NCI-H146 (cell line): ENCODE results near the gene HECTD4.

Experiments
- DNase-seq: peaks from one replicate; lab custom pipeline; 2025; lab: John Stamatoyannopoulos, UW

Gene HECTD4

GRCh38 chr12:112322441-112322840, 59.8 kb downstream of the HECTD4 start:
- DNase-seq: no peak

GRCh38 chr12:112321245-112321644, 61.0 kb downstream of the HECTD4 start:
- no peak for DNase-seq

GRCh38 chr12:112319395-112319794, 62.8 kb downstream of the HECTD4 start:
- no peak for DNase-seq

- no peak for DNase-seq
These were observed 64.8 kb downstream of the HECTD4 start for GRCh38 chr12:112317481-112317880.

- DNase-seq: no peak
These were observed 67.2 kb downstream of the HECTD4 start for GRCh38 chr12:112314981-112315380.

GRCh38 chr12:112309797-112310196, 72.4 kb downstream of the HECTD4 start:
- no peak for DNase-seq

GRCh38 chr12:112308652-112309051, 73.6 kb downstream of the HECTD4 start:
- DNase-seq: no peak

GRCh38 chr12:112308161-112308560, 74.1 kb downstream of the HECTD4 start:
- no peak for DNase-seq

GRCh38 chr12:112307317-112308011, 74.8 kb downstream of the HECTD4 start:
- DNase-seq: no peak

- DNase-seq: no peak
These were observed 76.3 kb downstream of the HECTD4 start for GRCh38 chr12:112305951-112306350.

- DNase-seq: no peak
These were observed 77.8 kb downstream of the HECTD4 start for GRCh38 chr12:112304436-112304835.

GRCh38 chr12:112303799-112304198, 78.4 kb downstream of the HECTD4 start:
- no peak for DNase-seq

GRCh38 chr12:112303004-112303403, 79.2 kb downstream of the HECTD4 start:
- DNase-seq: no peak

- no peak for DNase-seq
These were observed 82.5 kb downstream of the HECTD4 start for GRCh38 chr12:112299704-112300103.

- DNase-seq: no peak
These were observed 85.0 kb downstream of the HECTD4 start for GRCh38 chr12:112297188-112297587.

GRCh38 chr12:112296183-112296582, 86.0 kb downstream of the HECTD4 start:
- no peak for DNase-seq

- DNase-seq: no peak
These were observed 87.4 kb downstream of the HECTD4 start for GRCh38 chr12:112294793-112295192.

GRCh38 chr12:112288638-112289037, 93.6 kb downstream of the HECTD4 start:
- no peak for DNase-seq

- peak; percentile 57 for DNase-seq
These were observed 96.4 kb downstream of the HECTD4 start for GRCh38 chr12:112285600-112286401.

GRCh38 chr12:112283546-112283945, 98.7 kb downstream of the HECTD4 start:
- DNase-seq: no peak

GRCh38 chr12:112282920-112283319, 99.3 kb downstream of the HECTD4 start:
- no peak for DNase-seq

GRCh38 chr12:112275836-112276235, 106.4 kb downstream of the HECTD4 start:
- DNase-seq: no peak

- DNase-seq: no peak
These were observed 107.0 kb downstream of the HECTD4 start for GRCh38 chr12:112275207-112275606.
